Stimulated activated memory B cell treated with anti-CD40 and anti-IgM and Interleukin-4, amounts not matched to agents 10 μg/mL and 1 μg/mL and 100 μg/mL, for 72 hours (primary cell): Measurements from ENCODE around the gene SHFL.
A peak's percentile ranks its signal among the peaks of the same experiment; 100 is the strongest.

Source experiments
- ATAC-seq: fragments of 150-1000 bp; cut with Tn5 transposase; 2 replicates; pipeline ENCODE4 v1.10.0; 2021
- H3K27ac Mint-ChIP-seq: one replicate; pipeline ENCODE4 v1.8.0; 2022; ENCODE audit warnings: mild to moderate bottlenecking, mixed read lengths
- H3K27me3 Mint-ChIP-seq: one replicate; pipeline ENCODE4 v1.8.0; 2022; ENCODE audit warnings: mixed read lengths
- H3K36me3 Mint-ChIP-seq: one replicate; pipeline ENCODE4 v1.8.0; 2022; ENCODE audit warnings: mixed read lengths
- H3K4me1 Mint-ChIP-seq: one replicate; pipeline ENCODE4 v1.8.0; 2022; ENCODE audit warnings: mixed read lengths
- H3K4me3 Mint-ChIP-seq: one replicate; pipeline ENCODE4 v1.8.0; 2022; ENCODE audit warnings: mild to moderate bottlenecking, moderate library complexity, mixed read lengths
- H3K9me3 Mint-ChIP-seq: one replicate; pipeline ENCODE4 v1.8.0; 2022; ENCODE audit warnings: mixed read lengths

SHFL gene

DNA sequence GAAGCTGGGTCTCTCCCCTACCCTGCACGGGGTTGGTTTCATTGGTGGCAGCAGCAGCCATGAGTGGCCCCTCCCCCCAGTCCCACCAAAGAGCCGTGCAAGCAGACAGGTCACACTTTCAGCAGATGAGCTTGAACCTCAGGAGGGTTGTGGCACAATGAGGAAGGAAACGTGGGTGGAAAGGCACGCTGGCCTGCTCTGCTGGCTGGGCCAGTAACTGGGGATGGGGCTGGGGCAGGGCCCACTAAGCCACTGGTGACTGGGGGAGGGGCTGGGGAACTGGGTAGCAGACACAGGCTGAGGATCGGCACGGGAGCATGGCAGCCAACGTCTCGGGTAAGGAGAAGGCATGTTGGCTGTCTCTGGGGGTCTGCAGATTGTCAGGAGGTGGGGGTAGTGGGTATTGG lies 25.3 kb downstream of the SHFL start, which contains the start of gene P2RY11:
TSS of gene P2RY11 (plus strand) at position 289 of the 407 bp plus-strand sequence. CDS start at position 318, 29 bp downstream.
- peak; percentile 83 for ATAC-seq
- Mint-ChIP-seq H3K9me3 (no peaks in the 10 kb centered on the region), H3K27ac (peak within 1 kb of the TSS; percentile 91), H3K4me1 (peaks cover 84% of the 10 kb centered on the region), H3K36me3 (peaks cover 90% of the 10 kb centered on the region), H3K27me3 (no peaks in the 10 kb centered on the region), H3K4me3 (peak within 1 kb of the TSS; percentile 86)

DNA sequence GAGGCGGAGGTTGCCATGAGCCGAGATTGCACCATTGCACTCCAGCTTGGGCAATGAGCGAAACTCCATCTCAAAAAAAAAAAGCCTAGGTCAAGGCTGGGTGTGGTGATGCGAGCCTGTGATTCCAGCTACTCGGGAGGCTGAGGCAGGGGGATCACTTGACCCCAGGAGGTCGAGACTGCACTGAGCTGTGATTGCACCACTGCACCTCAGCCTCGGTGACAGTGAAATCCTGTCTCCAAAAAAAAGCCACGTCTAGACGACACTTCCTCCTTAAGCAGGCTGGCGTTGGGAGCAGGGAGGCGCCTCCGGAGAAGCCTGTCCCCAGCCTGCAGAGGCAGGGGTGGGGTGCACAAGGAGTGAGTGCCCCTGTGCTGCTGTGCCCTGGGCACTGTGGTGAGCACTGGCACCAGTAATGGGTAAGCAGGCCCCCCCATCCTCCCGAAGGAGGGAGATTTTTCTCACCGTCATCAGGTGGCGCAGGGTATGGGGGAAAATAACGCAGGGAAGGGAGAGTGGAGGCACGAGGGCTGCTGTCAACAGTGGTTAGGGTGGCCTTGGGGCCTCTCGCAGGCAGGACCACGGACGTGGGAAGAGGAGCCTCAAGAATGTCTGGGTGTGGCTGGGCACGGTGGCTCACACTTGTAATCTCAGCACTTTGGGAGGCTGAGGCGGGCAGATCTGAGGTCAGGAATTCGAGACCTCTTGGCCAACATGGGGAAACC lies 26.1 kb downstream of the SHFL start:
- Mint-ChIP-seq H3K27me3 (no peaks in the 10 kb centered on the region), H3K4me3 (peak overlapping the region; percentile 86), H3K36me3 (peaks cover 92% of the 10 kb centered on the region), H3K27ac (peak overlapping the region; percentile 91), H3K4me1 (peaks cover 84% of the 10 kb centered on the region), H3K9me3 (no peaks in the 10 kb centered on the region)
- ATAC-seq, result peak; percentile 14

DNA sequence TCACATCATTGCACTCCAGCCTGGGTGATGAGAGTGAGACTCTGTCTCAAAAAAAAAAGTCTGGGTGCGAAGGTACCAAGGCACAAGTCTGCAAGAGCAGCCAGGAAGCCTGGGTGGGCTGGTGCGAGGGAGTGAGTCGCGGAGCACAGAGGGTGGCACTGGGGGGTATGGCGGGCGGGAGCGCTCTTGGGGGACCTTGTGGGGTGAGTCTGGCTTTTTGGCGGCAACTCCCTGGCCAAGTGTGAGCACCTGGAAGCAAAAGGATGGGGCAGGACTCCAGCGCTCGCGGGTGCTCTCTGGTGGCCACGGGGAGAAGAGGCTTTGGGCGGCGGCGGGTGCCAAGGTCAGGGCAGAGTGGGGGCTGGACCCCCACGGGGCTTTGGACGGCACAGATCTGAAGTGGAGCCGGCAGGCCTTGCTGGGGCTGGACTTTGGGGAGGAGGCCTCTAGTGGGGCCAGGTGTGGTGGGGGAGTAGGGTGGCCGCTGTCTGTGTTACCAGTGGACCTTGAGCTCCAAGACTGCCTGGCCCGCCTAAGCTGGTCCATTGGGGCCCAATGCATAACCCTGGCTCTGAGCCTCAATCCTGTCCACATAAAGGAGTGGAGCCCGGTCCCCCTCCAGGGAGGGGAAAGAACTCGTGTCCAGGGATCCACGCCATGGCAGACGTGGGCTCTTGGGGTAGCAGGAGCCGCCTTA lies 26.9 kb downstream of the SHFL start:
- H3K27ac Mint-ChIP-seq, result peak overlapping the region; percentile 91
- H3K4me1 Mint-ChIP-seq, result peaks cover 75% of the 10 kb centered on the region
- peaks cover 83% of the 10 kb centered on the region for H3K36me3 Mint-ChIP-seq
- H3K27me3 Mint-ChIP-seq, result no peaks in the 10 kb centered on the region
- H3K4me3 Mint-ChIP-seq, result peak overlapping the region; percentile 86
- H3K9me3 Mint-ChIP-seq, result no peaks in the 10 kb centered on the region
- ATAC-seq, result peak; percentile 50

DNA sequence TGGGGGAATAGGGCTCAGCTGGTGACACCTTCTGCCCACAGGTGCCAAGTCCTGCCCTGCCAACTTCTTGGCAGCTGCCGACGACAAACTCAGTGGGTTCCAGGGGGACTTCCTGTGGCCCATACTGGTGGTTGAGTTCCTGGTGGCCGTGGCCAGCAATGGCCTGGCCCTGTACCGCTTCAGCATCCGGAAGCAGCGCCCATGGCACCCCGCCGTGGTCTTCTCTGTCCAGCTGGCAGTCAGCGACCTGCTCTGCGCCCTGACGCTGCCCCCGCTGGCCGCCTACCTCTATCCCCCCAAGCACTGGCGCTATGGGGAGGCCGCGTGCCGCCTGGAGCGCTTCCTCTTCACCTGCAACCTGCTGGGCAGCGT lies 27.5 kb downstream of the SHFL start:
- no peak for ATAC-seq
- Mint-ChIP-seq H3K27ac (peak overlapping the region; percentile 91), H3K36me3 (peaks cover 82% of the 10 kb centered on the region), H3K27me3 (no peaks in the 10 kb centered on the region), H3K4me3 (peak overlapping the region; percentile 86), H3K9me3 (no peaks in the 10 kb centered on the region), H3K4me1 (peaks cover 73% of the 10 kb centered on the region)

DNA sequence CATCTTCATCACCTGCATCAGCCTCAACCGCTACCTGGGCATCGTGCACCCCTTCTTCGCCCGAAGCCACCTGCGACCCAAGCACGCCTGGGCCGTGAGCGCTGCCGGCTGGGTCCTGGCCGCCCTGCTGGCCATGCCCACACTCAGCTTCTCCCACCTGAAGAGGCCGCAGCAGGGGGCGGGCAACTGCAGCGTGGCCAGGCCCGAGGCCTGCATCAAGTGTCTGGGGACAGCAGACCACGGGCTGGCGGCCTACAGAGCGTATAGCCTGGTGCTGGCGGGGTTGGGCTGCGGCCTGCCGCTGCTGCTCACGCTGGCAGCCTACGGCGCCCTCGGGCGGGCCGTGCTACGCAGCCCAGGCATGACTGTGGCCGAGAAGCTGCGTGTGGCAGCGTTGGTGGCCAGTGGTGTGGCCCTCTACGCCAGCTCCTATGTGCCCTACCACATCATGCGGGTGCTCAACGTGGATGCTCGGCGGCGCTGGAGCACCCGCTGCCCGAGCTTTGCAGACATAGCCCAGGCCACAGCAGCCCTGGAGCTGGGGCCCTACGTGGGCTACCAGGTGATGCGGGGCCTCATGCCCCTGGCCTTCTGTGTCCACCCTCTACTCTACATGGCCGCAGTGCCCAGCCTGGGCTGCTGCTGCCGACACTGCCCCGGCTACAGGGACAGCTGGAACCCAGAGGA lies 28.0 kb downstream of the SHFL start:
- peak overlapping the region; percentile 86 for H3K4me3 Mint-ChIP-seq
- no peak for ATAC-seq
- H3K27ac Mint-ChIP-seq, result peak overlapping the region; percentile 91
- H3K4me1 Mint-ChIP-seq, result peaks cover 76% of the 10 kb centered on the region
- no peaks in the 10 kb centered on the region for H3K9me3 Mint-ChIP-seq
- no peaks in the 10 kb centered on the region for H3K27me3 Mint-ChIP-seq
- peaks cover 84% of the 10 kb centered on the region for H3K36me3 Mint-ChIP-seq

DNA sequence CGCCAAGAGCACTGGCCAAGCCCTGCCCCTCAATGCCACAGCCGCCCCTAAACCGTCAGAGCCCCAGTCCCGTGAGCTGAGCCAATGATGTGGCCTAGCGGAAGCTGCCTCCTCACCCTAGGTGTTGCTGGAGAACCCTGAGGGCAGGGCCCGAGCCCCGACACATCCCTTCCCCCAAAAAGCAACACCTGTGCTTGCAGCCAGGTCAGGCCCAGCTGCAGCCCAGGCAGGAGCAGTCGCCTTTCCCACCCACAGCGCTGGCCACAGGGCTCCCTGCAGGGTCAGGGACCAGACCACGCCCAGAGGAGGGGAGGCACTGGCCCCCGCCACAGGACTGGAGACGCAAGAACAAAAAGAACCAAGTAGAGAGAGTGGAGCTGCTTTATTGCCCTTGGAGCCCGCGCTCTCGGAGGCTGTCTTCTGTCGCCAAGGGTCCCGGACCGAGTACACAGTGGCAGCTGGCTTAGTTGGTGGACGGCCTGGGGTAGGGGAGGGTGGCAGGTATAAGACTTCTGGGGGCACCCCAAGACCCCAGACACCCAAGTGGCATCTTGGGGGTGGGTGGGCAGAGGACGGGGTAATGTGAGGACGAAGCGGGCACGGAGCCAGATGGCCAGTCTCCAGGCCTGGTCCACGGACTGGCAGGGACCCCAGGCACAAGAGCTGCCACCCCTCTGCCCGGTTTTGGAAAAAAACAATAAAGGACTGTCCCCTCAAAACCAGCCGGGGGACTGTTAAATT lies 28.7 kb downstream of the SHFL start:
- no peaks in the 10 kb centered on the region for H3K27me3 Mint-ChIP-seq
- H3K36me3 Mint-ChIP-seq, result peaks cover 80% of the 10 kb centered on the region
- no peak for ATAC-seq
- peak overlapping the region; percentile 60 for H3K4me3 Mint-ChIP-seq
- H3K9me3 Mint-ChIP-seq, result no peaks in the 10 kb centered on the region
- peak overlapping the region; percentile 91 for H3K27ac Mint-ChIP-seq
- H3K4me1 Mint-ChIP-seq, result peaks cover 75% of the 10 kb centered on the region

DNA sequence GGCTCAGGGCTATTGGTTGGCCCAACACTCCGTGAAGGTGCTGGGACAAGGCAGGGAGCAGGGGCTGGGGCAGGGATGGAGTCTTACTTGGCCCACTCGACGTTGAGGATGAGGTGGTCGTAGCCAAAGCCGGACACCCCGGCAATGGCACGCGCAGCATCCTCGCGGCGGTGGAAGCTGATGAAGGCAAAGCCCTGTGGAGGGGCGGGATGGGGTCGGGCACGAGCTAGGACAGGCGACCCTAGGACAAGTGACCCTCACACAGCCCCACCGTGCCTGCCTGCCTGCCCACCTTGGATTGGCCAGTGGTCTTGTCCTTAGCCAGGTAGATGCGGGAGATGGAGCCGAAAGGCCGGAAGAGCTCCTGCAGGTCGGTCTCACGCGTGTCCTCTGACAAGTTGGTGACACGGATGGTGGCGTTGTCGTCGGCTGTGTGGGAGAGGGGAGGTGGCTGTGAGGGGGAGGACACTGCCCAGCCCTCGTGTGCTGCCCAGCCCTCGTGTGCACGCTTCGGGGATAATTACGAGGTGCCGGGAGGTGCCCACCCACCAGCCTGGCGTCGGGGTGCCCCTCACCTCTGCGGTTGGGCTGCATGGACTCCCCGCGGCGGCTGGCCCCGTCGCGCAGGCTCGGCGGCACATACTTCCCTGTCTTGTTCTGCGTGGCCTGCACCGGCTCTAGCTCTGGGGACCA lies 29.4 kb downstream of the SHFL start:
- H3K36me3 Mint-ChIP-seq, result peaks cover 73% of the 10 kb centered on the region
- peaks cover 72% of the 10 kb centered on the region for H3K4me1 Mint-ChIP-seq
- H3K27ac Mint-ChIP-seq, result peak overlapping the region; percentile 91
- H3K9me3 Mint-ChIP-seq, result no peaks in the 10 kb centered on the region
- no peak for ATAC-seq
- H3K4me3 Mint-ChIP-seq, result peak overlapping the region; percentile 45
- no peaks in the 10 kb centered on the region for H3K27me3 Mint-ChIP-seq

DNA sequence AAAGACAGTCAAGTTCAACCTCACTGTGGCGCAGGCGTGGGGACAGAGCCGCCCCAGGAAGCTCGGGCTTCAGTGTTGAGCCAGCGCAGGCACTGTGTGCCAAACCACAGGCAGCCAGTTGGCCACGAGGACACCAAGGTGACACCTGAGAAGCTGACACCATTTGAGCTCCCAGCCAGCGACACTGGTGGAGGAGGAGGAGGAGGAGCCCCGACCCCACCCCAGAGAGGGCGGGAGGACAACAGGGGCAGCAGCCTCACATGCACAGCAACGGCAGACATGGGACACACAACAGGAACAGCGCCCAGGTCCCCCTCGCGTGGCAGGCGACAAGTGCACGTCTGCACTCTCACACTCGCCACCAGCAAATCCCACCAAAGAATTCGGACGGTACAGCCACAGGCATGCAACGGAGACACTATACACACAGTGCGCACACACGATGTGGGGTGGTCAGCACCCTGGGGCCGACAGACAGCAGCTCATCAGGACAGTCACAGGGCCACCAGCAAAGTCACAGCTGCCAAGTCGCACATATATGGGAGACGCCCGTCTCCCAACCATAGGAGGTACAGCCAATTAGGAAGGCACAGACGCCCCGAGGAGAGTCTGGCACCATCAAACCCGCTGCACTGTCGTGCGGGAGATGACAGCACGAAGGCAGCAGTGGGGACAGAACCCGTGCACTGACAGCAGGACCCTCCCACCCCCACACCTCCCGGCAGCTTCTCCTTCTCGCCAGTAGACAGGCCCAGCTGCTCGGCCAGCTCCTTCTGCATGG lies 30.2 kb downstream of the SHFL start:
- Mint-ChIP-seq H3K4me3 (peak overlapping the region; percentile 45), H3K27ac (peak overlapping the region; percentile 91), H3K9me3 (no peaks in the 10 kb centered on the region), H3K36me3 (peaks cover 67% of the 10 kb centered on the region), H3K4me1 (peaks cover 65% of the 10 kb centered on the region), H3K27me3 (no peaks in the 10 kb centered on the region)
- ATAC-seq, result no peak

DNA sequence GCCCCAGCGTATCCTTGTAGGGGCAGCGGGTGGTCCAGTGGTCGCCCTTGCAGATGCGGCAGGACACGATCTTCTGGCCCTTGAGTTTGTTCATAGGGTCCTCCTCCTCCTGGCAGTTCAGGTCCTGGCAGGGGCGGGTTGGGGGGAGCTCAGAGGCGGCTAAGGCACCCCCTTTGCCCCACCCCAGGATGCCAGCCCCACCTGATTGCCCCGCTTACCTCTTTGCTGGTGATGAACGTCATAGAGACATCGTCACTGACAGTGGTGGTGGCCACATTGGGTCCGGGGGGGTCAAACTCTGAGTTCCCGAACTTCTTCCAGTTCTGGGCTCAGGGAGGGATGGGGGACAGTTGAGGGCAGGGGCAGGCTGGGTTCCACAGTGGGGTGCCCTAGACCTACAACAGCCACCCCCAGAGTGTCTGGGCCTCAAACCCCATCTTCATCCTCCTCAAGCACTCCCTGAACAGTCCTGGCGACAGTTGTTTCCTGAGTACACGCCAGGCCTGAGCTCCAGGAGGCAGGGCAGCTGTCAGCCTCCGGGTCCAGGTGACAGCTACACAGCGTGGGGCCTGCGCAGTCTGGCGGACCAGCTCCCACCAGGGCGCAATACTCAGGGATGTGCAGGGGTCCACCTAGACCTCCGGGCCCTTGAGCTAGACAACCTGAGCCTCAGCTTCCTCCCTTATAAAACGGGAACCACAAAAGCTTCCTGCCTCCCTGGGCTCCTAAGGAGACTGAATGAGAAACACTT lies 30.9 kb downstream of the SHFL start:
- peaks cover 60% of the 10 kb centered on the region for H3K36me3 Mint-ChIP-seq
- no peak overlapping the region for H3K4me3 Mint-ChIP-seq
- ATAC-seq, result no peak
- peak overlapping the region; percentile 91 for H3K27ac Mint-ChIP-seq
- H3K9me3 Mint-ChIP-seq, result no peaks in the 10 kb centered on the region
- H3K27me3 Mint-ChIP-seq, result no peaks in the 10 kb centered on the region
- peaks cover 60% of the 10 kb centered on the region for H3K4me1 Mint-ChIP-seq

DNA sequence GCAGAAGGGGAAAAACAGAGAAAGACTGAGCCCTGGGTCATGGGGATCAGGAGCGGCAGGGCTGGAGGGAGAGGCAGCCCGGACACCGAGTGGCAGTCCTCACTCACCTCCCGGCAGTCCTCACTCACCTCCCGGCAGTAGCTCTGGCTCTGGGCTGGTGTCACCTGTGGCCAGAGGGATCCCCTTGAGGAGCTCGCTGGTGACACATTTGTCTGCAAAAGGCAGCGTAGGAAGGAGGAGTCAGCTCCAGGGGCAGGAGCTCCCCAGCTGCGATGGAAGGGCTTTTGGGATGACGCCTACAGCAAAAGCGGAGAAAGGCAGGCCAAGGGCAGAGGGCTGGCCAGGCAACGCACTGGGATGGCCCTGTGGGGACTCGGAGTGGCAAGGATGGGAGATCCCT lies 32.8 kb downstream of the SHFL start:
- peaks cover 45% of the 10 kb centered on the region for H3K4me1 Mint-ChIP-seq
- H3K36me3 Mint-ChIP-seq, result peaks cover 40% of the 10 kb centered on the region
- H3K27me3 Mint-ChIP-seq, result no peaks in the 10 kb centered on the region

DNA sequence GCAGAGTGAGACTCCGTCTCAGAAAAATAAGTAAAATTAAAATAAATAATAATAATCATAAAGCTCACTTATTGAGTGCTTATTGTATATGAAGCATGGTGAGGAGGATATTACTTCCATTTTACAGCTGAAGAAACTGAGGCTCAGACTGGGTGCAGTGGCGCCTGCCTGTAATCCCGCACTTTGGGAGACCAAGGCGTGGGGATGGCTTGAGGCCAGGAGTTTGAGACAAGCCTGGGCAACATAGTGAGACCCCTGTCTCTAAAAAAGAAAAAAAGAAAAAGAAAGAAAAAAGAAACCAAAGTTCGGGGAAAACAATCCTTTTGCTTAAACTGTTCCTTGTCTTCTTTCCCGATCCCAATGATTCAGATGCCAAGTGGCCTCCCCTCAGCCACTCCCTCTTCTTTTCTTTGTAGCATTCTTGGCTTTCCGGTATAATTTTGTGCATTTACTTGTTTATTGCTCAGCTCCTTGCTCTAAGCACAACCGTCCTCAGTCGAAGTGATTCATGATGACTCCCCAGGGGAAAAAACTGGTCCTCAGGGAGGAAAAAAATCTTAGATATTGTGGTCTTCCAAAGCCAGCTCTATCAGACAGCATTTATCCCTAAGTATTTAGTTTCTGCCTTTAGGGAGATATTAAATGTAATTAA lies 34.5 kb downstream of the SHFL start:
- no peak overlapping the region for H3K27ac Mint-ChIP-seq
- H3K4me3 Mint-ChIP-seq, result no peak overlapping the region
- ATAC-seq, result no peak
- H3K4me1 Mint-ChIP-seq, result peaks cover 36% of the 10 kb centered on the region
- H3K27me3 Mint-ChIP-seq, result no peaks in the 10 kb centered on the region
- H3K36me3 Mint-ChIP-seq, result peaks cover 31% of the 10 kb centered on the region
- H3K9me3 Mint-ChIP-seq, result no peaks in the 10 kb centered on the region

More for the DNA sequence above, 32.8 kb downstream of the SHFL start:
- Mint-ChIP-seq H3K9me3 (no peaks in the 10 kb centered on the region), H3K4me3 (peak overlapping the region; percentile 96), H3K27ac (peak overlapping the region; percentile 95)
- ATAC-seq, result no peak

DNA sequence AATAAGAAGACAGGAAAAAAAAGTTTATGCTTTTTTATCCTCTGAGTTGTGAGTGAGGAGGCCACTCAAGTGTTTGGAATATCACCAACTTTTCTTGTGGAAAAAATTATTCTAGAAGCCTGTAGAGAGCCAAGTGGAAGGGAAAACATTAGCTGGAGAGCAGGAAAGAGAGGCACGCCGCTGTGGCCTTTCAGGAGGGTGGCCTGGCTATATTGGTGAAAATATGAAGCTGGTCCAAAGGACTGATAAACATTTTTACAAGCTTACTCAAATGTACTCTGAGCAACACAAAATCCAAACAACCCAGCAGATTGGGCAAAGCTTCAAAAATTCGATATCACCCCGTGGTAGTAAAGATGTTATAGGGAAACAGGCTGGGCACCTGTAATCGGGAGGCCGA lies 35.9 kb downstream of the SHFL start:
- Mint-ChIP-seq H3K4me1 (peaks cover 35% of the 10 kb centered on the region), H3K27me3 (no peaks in the 10 kb centered on the region), H3K27ac (no peak overlapping the region), H3K9me3 (no peaks in the 10 kb centered on the region), H3K4me3 (no peak overlapping the region), H3K36me3 (peaks cover 17% of the 10 kb centered on the region)
- ATAC-seq, result no peak

DNA sequence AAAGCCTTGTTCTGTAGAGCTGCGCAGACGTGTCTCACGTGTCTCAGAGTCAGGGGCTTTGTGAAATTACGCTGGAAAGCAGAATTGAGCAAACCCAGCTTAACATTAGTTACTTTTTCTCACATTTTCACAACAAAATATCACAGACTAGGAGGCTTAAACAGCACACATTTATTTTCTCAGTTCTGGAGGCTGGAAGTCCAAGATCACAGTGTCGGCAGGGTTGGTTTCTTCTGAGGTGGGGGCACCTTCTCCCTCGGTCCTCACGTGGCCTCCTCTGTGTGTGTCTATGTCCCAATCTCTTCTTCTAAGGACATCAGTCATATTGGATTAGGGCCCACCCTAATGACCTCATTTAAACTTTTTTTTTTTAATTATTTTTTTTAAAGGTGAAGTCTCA lies 38.3 kb downstream of the SHFL start:
- peak overlapping the region; percentile 61 for H3K27ac Mint-ChIP-seq
- H3K36me3 Mint-ChIP-seq, result peaks cover 8% of the 10 kb centered on the region
- H3K4me3 Mint-ChIP-seq, result no peak overlapping the region
- no peaks in the 10 kb centered on the region for H3K27me3 Mint-ChIP-seq
- H3K4me1 Mint-ChIP-seq, result peaks cover 27% of the 10 kb centered on the region
- no peaks in the 10 kb centered on the region for H3K9me3 Mint-ChIP-seq
- no peak for ATAC-seq
